ENCODE results near the gene ALPG.
"Not testable (repeated sequence)": the region's sequence is repeated elsewhere in the genome, so short reads cannot be mapped to it uniquely, and the experiment has no call there.

Gene ALPG

DNA sequence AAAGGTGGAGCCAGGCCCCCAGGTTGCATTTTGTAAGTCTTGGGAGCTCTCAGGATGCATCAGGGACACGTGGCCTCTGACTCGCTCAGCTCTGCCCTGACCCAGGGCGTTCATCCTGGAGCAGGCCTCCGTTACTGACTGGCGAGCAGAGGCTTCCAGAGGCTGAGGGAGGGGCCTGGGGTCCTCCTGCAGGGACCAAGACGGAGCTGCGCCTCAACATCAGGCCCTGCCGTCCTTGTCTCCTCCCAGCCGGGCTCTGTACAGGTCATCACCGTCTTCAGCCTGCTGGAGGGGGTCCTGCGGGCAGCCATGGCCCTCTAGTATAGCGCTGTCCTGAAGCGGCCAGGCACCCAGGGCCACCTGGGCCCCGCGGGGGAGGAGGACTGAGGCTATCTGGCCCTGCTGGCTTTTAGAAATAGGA lies 38.3 kb upstream of the ALPG start:
- H3K9ac ChIP-seq (ENCODE audit: low read depth, low read length) = no peak overlapping the region
- peaks cover 11% of the 10 kb centered on the region for H3K27me3 ChIP-seq (ENCODE audit: control insufficient read depth, insufficient read depth, low read length)
- no peak overlapping the region for H3K4me2 ChIP-seq (ENCODE audit: low read length)
- H3K4me1 ChIP-seq (ENCODE audit: control insufficient read depth, insufficient read depth, low read length) = no peaks in the 10 kb centered on the region
- H3K9me3 ChIP-seq (replicated peaks; ENCODE audit: low read length) = no peaks in the 10 kb centered on the region
- no peaks in the 10 kb centered on the region for H3K36me3 ChIP-seq (ENCODE audit: insufficient read depth, low read length)
- H3K4me3 ChIP-seq (ENCODE audit: low read length) = no peak overlapping the region

- Histone ChIP-seq H3K9me3 (replicated peaks; ENCODE audit: low read length) (no peaks in the 10 kb centered on the region), H3K4me3 (ENCODE audit: low read length) (no peak overlapping the region), H3K4me1 (ENCODE audit: control insufficient read depth, insufficient read depth, low read length) (no peaks in the 10 kb centered on the region), H3K36me3 (ENCODE audit: insufficient read depth, low read length) (no peaks in the 10 kb centered on the region), H3K27me3 (ENCODE audit: control insufficient read depth, insufficient read depth, low read length) (peaks cover 16% of the 10 kb centered on the region), H3K4me2 (ENCODE audit: low read length) (no peak overlapping the region), H3K9ac (ENCODE audit: low read depth, low read length) (no peak overlapping the region)
Observed at GRCh38 chr2:232369126-232369951, 37.3 kb upstream of the ALPG start.

- H3K9ac ChIP-seq (ENCODE audit: low read depth, low read length); H3K4me3 ChIP-seq (ENCODE audit: low read length); H3K9me3 ChIP-seq (replicated peaks; ENCODE audit: low read length); H3K4me1 ChIP-seq (ENCODE audit: control insufficient read depth, insufficient read depth, low read length); H3K36me3 ChIP-seq (ENCODE audit: insufficient read depth, low read length); H3K4me2 ChIP-seq (ENCODE audit: low read length): not testable (repeated sequence)
- H3K27me3 ChIP-seq (ENCODE audit: control insufficient read depth, insufficient read depth, low read length) = peaks cover 23% of the 10 kb centered on the region
Observed at GRCh38 chr2:232370007-232370406, 36.6 kb upstream of the ALPG start.

GRCh38 chr2:232372231-232373208 lies 34.1 kb upstream of the ALPG start:
- peaks cover 23% of the 10 kb centered on the region for H3K27me3 ChIP-seq (ENCODE audit: control insufficient read depth, insufficient read depth, low read length)
- H3K4me1 ChIP-seq (ENCODE audit: control insufficient read depth, insufficient read depth, low read length) = no peaks in the 10 kb centered on the region
- H3K36me3 ChIP-seq (ENCODE audit: insufficient read depth, low read length) = no peaks in the 10 kb centered on the region
- H3K9me3 ChIP-seq (replicated peaks; ENCODE audit: low read length) = no peaks in the 10 kb centered on the region
- no peak overlapping the region for H3K4me2 ChIP-seq (ENCODE audit: low read length)
- no peak overlapping the region for H3K9ac ChIP-seq (ENCODE audit: low read depth, low read length)
- H3K4me3 ChIP-seq (ENCODE audit: low read length) = no peak overlapping the region

DNA sequence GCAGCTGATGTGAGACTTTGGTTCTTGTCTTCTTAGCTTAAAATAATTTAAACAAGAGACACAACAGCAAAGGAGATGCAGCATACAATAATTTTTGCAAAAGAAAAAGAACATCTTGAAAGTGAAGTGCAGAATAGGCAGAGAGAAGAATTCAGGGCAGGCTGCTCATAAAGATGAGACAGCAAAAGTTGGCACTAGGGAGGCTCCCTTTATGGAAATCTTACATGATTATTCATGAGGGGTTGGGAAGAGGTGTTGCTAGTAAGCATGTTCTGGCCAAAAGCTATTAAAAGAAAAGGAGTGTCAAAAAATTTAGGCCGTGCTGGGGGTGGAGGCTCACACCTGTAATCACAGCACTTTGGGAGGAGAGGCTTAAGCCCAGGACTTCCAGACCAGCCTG lies 32.3 kb upstream of the ALPG start:
- H3K4me3 ChIP-seq (ENCODE audit: low read length) = no peak overlapping the region
- no peaks in the 10 kb centered on the region for H3K4me1 ChIP-seq (ENCODE audit: control insufficient read depth, insufficient read depth, low read length)
- no peak overlapping the region for H3K4me2 ChIP-seq (ENCODE audit: low read length)
- no peak overlapping the region for H3K9ac ChIP-seq (ENCODE audit: low read depth, low read length)
- no peaks in the 10 kb centered on the region for H3K36me3 ChIP-seq (ENCODE audit: insufficient read depth, low read length)
- no peaks in the 10 kb centered on the region for H3K9me3 ChIP-seq (replicated peaks; ENCODE audit: low read length)
- H3K27me3 ChIP-seq (ENCODE audit: control insufficient read depth, insufficient read depth, low read length) = peaks cover 23% of the 10 kb centered on the region

DNA sequence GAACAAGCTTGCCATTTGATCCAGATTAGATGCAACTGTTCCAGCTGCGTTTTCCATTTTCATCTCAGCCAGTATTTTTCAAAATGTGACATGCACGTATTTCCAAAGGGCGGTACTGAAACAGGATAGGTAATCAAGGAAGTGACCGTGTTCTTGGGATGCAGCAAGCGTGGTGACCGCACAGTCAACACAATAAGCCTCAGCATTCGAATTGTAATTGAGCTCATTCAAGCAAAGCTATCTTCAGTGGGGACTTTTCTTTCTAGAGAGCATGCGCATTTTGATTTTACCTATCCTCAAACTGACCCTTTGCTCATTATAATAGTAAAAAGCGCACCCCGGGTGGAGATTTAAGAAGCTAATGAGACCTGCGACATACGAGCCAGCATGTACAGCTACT lies 31.5 kb upstream of the ALPG start:
- peaks cover 23% of the 10 kb centered on the region for H3K27me3 ChIP-seq (ENCODE audit: control insufficient read depth, insufficient read depth, low read length)
- no peak overlapping the region for H3K4me3 ChIP-seq (ENCODE audit: low read length)
- H3K9me3 ChIP-seq (replicated peaks; ENCODE audit: low read length) = no peaks in the 10 kb centered on the region
- no peaks in the 10 kb centered on the region for H3K36me3 ChIP-seq (ENCODE audit: insufficient read depth, low read length)
- H3K4me1 ChIP-seq (ENCODE audit: control insufficient read depth, insufficient read depth, low read length) = no peaks in the 10 kb centered on the region
- no peak overlapping the region for H3K4me2 ChIP-seq (ENCODE audit: low read length)
- H3K9ac ChIP-seq (ENCODE audit: low read depth, low read length) = no peak overlapping the region

GRCh38 chr2:232376260-232376659 lies 30.4 kb upstream of the ALPG start:
- no peak overlapping the region for H3K4me3 ChIP-seq (ENCODE audit: low read length)
- H3K4me1 ChIP-seq (ENCODE audit: control insufficient read depth, insufficient read depth, low read length) = no peaks in the 10 kb centered on the region
- H3K9ac ChIP-seq (ENCODE audit: low read depth, low read length) = no peak overlapping the region
- H3K27me3 ChIP-seq (ENCODE audit: control insufficient read depth, insufficient read depth, low read length) = peaks cover 20% of the 10 kb centered on the region
- H3K9me3 ChIP-seq (replicated peaks; ENCODE audit: low read length) = no peaks in the 10 kb centered on the region
- H3K36me3 ChIP-seq (ENCODE audit: insufficient read depth, low read length) = no peaks in the 10 kb centered on the region
- H3K4me2 ChIP-seq (ENCODE audit: low read length) = no peak overlapping the region

DNA sequence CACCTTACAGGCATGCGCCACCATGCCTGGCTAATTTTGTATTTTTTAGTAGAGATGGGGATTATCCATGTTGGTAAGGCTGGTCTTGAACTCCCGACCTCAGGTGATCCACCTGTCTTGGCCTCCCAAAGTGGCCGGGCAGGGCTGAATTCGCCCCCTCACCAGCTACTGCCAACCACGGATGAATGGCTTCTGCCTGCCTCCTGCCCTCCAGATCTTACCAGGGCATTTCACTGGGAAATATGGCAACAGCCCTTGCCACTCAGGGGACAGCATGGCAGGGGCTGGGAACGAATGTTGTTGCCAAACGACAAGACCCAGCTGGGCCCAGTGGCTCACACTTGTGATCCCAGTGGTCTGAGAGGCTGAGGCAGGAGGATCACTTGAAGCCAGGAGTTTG lies 29.9 kb upstream of the ALPG start:
- Histone ChIP-seq H3K9ac (ENCODE audit: low read depth, low read length) (no peak overlapping the region), H3K36me3 (ENCODE audit: insufficient read depth, low read length) (no peaks in the 10 kb centered on the region), H3K4me2 (ENCODE audit: low read length) (no peak overlapping the region), H3K27me3 (ENCODE audit: control insufficient read depth, insufficient read depth, low read length) (peaks cover 19% of the 10 kb centered on the region), H3K4me1 (ENCODE audit: control insufficient read depth, insufficient read depth, low read length) (no peaks in the 10 kb centered on the region), H3K4me3 (ENCODE audit: low read length) (no peak overlapping the region), H3K9me3 (replicated peaks; ENCODE audit: low read length) (no peaks in the 10 kb centered on the region)

DNA sequence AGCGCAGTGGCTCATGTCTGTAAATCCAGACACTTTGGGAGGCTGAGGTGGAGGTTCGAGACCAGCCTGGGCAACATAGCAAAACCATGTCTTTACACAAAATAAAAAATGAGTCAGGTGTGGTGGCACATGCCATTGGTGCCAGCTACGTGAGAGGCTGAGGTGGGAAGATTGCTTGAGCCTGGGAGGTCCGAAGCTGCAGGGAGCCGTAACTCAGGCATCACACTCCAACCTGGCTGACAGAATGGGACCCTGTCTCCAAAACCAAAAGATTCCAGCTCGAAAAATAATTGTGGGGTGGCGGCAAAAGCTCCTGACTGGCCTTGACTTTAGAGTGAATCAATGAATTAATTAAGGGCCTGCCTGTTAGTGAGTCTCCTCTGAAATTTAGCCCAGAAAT lies 29.3 kb upstream of the ALPG start:
- Histone ChIP-seq H3K4me3 (ENCODE audit: low read length) (no peak overlapping the region), H3K4me2 (ENCODE audit: low read length) (no peak overlapping the region), H3K4me1 (ENCODE audit: control insufficient read depth, insufficient read depth, low read length) (no peaks in the 10 kb centered on the region), H3K9me3 (replicated peaks; ENCODE audit: low read length) (no peaks in the 10 kb centered on the region), H3K9ac (ENCODE audit: low read depth, low read length) (no peak overlapping the region), H3K27me3 (ENCODE audit: control insufficient read depth, insufficient read depth, low read length) (peaks cover 24% of the 10 kb centered on the region), H3K36me3 (ENCODE audit: insufficient read depth, low read length) (no peaks in the 10 kb centered on the region)

GRCh38 chr2:232377841-232378734 lies 28.6 kb upstream of the ALPG start:
- H3K9ac ChIP-seq (ENCODE audit: low read depth, low read length) = no peak overlapping the region

GRCh38 chr2:232378735-232379151 lies 27.9 kb upstream of the ALPG start, which contains the start of gene ALPP:
Gene ALPP, plus strand, starts transcription at chr2:232378751. Its CDS starts 52 bp downstream, at chr2:232378803.
- H3K27me3 ChIP-seq (ENCODE audit: control insufficient read depth, insufficient read depth, low read length) = peaks cover 34% of the 10 kb centered on the region
- H3K4me2 ChIP-seq (ENCODE audit: low read length); H3K36me3 ChIP-seq (ENCODE audit: insufficient read depth, low read length); H3K4me3 ChIP-seq (ENCODE audit: low read length); H3K9ac ChIP-seq (ENCODE audit: low read depth, low read length); H3K9me3 ChIP-seq (replicated peaks; ENCODE audit: low read length); H3K4me1 ChIP-seq (ENCODE audit: control insufficient read depth, insufficient read depth, low read length): not testable (repeated sequence)

More at GRCh38 chr2:232377841-232378734, 28.6 kb upstream of the ALPG start:
- H3K4me1 ChIP-seq (ENCODE audit: control insufficient read depth, insufficient read depth, low read length) = no peaks in the 10 kb centered on the region
- H3K4me2 ChIP-seq (ENCODE audit: low read length) = no peak overlapping the region
- no peaks in the 10 kb centered on the region for H3K9me3 ChIP-seq (replicated peaks; ENCODE audit: low read length)
- no peak overlapping the region for H3K4me3 ChIP-seq (ENCODE audit: low read length)
- no peaks in the 10 kb centered on the region for H3K36me3 ChIP-seq (ENCODE audit: insufficient read depth, low read length)
- H3K27me3 ChIP-seq (ENCODE audit: control insufficient read depth, insufficient read depth, low read length) = peaks cover 28% of the 10 kb centered on the region
